ENCODE results near the gene TNNT2. TPM values are rescaled to one million over a fixed set of nuclear protein-coding genes. Genes with fewer than 3 reads are reported as not detected.

Gene TNNT2
- polyA plus RNA-seq (2014; cell fraction: cytosol; rRNA removed) = 1.2 and 4.1 TPM in 2 replicates
- 4.4 and 4.5 TPM in 2 replicates for polyA plus RNA-seq (2014; cell fraction: nucleus; rRNA removed)

DNA sequence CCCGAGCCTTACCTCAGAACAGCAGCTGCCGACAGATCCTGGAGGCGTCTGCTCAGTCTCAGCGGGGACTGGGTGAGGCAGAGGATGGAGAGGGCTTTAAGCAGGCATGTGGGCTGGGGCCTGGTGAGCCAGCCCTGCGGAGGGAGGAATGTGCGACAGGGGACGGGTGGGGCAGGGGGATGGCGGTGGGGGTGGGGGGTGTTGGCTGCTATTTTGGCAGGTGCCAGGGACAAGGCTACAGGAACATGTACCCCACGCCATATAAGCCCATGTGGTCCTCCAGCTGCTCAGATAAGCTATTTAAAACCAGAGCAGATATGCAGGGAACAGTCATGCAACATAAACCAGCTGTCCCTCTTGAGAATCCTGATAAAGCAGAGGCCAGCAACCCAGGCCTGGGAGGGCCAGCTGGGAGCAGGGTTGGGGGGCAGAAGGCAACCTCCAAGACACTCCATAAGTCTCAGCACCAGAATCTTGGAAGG, at the start of gene TNNT2:
Gene TNNT2 (minus strand): TSS at position 70 of the 482 bp plus-strand sequence. CDS start 4,426 bp downstream, outside the sequence.
- peak; percentile 71 for DNase-seq (ENCODE audit: low spot score)

DNA sequence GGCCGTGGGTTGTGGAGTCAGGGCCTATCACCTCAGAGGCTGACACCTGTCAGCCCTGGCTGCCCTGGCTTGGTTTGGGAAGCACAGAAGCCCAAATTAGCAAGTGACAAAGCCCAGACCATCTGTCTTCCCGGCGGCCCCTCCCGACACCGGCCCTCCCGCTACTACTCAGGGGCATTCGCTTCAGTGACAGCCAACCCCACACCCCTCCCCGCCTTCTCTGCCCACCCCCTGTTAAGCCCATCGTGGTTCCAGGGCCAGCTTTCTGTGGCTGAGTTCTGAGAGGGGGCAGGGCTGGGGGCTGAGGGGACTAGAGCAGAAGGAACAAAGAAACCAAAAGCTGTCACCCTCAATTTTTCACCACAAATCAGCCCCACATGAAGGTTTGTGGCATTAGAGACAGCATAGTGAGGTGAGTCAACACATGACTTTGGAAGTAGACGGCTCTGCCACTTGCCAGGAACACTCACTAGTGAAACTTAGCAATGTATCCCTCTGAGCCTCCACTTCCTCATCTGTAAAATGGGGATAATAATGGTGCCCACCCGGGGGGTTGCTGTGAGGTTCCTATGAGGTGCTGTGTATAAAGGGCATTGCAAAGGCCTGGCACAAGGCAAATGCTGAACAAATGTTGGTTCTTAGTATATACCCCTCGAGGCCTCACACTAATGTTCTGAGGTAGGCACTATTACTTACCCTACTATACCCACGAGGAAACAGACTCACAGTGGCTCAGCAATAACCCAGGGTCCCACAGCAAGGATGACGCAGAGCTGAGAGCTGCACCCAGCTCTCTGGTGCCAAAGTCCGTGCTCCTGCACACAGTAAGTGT, 49.2 kb upstream of the TNNT2 start:
- DNase-seq (ENCODE audit: low spot score) = peak; percentile 63

- DNase-seq (ENCODE audit: low spot score) = peak; percentile 34
Observed at GRCh38 chr1:201424146-201424545, 46.7 kb upstream of the TNNT2 start.

GRCh38 chr1:201423655-201424054, 46.2 kb upstream of the TNNT2 start:
- DNase-seq (ENCODE audit: low spot score) = no peak

DNA sequence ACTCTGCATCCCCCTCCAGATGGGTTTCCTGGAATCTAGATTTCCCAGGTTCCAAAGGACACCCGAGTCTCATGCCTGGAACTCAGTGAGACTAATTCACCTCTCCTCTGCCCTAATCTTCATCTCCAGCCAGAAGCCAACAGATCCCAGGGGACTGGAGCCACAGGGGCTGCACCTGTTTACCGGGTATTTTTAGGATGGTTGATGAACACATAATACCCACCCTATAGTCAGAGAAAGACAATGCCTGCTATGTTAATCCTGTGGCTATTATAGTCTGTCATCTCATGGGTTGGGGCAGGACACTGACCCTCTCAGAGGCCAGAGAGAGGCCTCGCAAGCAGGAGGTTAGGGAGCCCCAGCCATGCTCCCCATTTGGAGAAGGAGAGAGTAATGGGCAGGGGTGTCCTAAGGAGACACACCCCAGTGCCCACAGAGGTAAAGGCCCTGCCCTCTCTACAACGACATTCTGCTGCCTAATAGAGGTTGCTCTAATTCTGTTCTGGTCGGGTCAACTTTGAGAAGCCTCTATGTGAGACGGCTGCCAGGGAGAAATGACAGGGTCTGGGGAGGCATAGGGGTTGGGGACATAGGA, 45.1 kb upstream of the TNNT2 start:
- DNase-seq (ENCODE audit: low spot score) = no peak

DNA sequence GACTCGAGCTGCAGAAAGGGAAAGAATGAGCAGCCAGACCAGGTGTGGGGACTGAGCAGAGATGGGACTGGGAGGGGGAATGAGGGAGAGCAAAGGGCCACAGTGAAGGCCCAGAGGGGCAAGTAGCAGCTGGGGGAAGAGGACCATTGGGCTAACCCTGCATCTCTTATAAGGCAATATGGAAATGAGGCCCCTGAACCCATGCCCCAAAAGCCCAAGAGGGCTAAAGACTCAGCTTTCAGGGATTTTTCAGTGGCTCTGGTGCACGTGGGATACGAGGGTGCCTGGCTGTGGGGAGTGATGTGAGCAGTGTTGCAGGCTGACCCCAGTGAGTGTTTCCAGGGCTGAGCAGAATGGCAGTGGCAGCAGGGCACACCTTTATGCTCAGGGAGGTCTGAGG, 44.5 kb upstream of the TNNT2 start:
- no peak for DNase-seq (ENCODE audit: low spot score)

DNA sequence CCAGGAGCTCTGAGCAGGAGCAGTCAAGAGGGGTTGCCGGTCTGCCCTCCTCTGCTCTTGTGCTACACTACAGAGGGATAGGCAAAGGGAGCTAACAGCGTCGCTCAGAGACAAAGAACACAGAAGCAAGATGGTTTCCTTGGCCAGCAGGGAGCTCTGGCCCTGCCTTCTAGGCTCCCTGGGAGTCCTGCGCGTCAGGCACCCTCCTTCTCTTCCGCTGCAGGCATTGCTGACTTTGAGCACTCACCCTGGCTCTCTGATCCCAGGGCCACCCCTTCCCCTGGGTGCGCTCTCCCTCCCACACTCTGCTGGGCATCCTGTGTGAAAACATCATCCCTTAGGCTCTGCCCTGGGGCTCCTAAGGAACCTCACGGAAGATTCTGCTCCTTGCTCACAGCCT, 43.6 kb upstream of the TNNT2 start:
- DNase-seq (ENCODE audit: low spot score) = no peak

GRCh38 chr1:201420608-201421002, 43.1 kb upstream of the TNNT2 start:
- DNase-seq (ENCODE audit: low spot score) = no peak

- DNase-seq (ENCODE audit: low spot score) = no peak
Observed at GRCh38 chr1:201419746-201420607, 42.5 kb upstream of the TNNT2 start.

DNA sequence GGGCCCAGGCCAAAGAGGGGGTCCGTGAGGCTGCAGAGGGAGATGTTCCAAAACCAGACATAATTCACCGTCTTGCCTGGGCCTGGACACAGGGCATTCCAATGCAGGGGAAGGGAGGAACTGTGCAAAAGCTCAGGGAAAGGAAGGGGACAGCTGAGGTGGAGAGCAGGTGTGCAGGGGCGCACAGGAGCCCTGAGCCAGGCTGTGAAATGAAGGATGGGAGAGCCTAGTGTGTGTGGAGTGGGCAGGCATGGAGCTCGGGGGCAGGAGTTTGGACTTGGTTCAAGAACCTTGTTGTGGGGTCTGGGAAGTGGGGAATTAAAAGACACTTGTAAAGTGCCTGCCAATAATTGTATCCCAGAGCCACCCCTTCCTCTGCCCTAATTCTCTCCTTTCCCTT, 41.8 kb upstream of the TNNT2 start:
- DNase-seq (ENCODE audit: low spot score) = no peak

DNA sequence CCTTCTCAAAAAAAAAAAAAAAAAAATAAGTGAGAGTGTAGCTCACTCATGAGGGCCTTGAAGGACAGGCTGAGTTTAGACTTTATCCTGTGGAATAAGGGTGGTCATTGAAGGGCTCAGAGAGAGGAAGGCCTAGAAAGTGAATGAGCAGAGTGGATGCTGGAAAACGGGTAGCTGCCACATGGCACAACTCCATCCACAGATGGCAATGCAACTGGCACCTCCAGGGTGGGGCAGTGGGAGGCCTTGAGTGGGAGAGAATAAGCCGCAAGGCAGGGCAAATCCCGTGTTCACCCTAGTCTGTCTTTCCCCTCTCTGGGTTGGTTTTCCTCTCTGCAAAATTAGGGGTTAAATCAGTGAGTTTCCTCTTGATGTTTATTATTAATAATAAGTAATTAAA, 41.0 kb upstream of the TNNT2 start:
- DNase-seq (ENCODE audit: low spot score) = no peak

GRCh38 chr1:201414051-201414738, 36.7 kb upstream of the TNNT2 start:
- DNase-seq (ENCODE audit: low spot score) = no peak

GRCh38 chr1:201411292-201411691, 33.8 kb upstream of the TNNT2 start:
- no peak for DNase-seq (ENCODE audit: low spot score)

- no peak for DNase-seq (ENCODE audit: low spot score)
Observed at GRCh38 chr1:201409440-201409839, 32.0 kb upstream of the TNNT2 start.

DNA sequence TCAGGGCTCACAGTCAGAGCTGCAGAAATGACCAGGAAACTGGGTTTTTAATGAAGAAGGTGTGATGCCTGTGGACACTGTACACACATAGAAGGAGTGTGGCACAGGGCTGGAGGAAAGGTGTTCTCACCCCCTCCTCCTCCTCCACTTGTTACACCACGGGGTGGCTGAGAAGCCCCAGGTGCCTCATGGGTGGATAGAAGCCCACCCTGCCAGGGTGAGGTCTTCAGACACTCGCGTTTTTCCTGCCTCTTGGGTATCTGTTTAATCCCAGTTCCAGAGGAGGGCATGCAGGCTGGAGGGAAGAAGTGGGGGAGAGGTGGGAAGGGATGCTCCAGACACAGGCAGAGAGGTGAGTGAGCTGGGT, 31.3 kb upstream of the TNNT2 start:
- no peak for DNase-seq (ENCODE audit: low spot score)

GRCh38 chr1:201408176-201408833, 30.8 kb upstream of the TNNT2 start:
- peak; percentile 70 for DNase-seq (ENCODE audit: low spot score)

DNA sequence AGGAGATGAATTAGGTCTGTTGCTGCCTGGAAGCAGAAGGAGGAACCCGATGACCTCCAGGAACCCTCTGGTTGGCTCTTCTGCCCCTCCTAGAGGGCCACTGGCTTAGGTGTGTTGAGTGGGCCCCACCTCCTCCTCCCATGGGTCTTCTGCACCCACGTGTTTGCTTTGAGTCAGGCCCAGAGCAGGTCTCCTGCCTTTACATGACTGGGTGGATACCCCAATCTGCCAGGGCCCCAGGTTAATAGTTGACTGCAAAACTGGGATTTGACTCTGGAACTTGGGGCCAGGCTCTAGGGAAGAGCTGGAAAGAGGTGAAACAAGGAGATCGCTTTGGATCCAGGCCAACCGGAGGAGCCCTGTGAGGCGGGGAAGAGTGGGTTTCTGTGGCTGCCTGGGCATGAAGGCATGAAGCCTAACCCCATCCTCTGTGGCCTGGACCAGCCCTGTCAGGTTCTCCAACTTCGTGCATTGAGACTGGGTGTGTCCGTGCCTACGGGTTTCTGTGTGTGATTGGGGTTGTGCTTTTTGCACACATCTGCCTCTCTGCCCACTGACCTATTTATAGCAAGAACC, 29.4 kb upstream of the TNNT2 start:
- DNase-seq (ENCODE audit: low spot score) = no peak

- no peak for DNase-seq (ENCODE audit: low spot score)
Observed at GRCh38 chr1:201405484-201405831, 28.0 kb upstream of the TNNT2 start.

- DNase-seq (ENCODE audit: low spot score) = no peak
Observed at GRCh38 chr1:201404722-201405483, 27.4 kb upstream of the TNNT2 start.

DNA sequence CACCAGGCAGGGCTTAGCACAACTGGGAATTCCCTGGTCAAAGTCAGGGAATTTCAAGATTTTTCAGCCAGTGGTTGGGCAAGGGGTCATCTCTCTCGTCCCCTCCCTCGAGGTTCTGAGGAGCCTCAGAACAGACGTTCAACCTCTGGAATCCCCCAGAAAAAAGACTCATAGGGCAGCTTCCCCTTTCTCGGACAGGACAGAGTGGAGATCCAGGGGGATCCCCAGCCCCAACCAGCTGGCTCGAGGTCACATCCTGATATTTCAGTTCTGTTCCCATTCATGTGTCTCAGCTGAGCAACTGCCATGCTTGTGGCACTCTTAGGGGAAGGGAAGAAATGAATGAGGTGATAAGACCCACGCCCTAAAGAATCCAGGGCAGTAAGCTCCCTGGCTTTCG, 26.6 kb upstream of the TNNT2 start:
- DNase-seq (ENCODE audit: low spot score) = no peak
